GM18858 (cell line): ENCODE results near the gene FOXB1.

Experiments used
- ATAC-seq: cut with Tn5 transposase; IDR thresholded peaks from one replicate; pipeline ENCODE4 v1.9.1; 2021; ENCODE audit not compliant: unreplicated experiment

Gene FOXB1

DNA sequence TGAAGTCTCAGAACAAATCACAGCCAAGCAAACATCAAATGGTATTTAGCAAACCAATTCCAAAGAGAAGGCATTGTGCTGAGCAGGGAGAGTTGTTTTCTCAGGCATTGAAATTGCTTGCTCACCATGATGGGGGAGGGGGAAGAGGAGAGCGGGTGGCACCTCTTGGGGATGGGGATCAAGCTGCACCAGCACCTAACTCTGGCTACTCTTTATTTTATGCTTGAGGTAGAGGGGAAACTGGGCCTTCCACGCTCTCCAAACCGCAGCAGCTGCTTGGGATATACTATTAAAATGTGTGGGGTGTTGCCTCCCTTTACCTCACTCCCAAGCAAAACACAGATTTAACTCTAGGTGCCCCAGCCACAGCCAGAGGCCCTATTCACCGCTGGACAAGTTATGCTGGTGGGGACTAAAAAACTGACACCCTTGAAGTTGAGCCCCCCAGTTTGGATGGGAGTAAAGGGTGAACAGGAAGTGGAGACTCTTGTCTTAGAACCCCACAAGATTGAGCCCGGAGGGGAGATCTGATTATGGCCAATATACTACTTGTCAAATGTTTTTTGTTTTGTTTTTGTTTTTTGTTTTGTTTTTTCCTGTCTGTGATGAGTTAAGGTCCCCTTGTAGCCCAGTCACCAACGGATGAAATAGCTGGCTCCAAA lies 5.0 kb upstream of the FOXB1 start:
- no peak for ATAC-seq

DNA sequence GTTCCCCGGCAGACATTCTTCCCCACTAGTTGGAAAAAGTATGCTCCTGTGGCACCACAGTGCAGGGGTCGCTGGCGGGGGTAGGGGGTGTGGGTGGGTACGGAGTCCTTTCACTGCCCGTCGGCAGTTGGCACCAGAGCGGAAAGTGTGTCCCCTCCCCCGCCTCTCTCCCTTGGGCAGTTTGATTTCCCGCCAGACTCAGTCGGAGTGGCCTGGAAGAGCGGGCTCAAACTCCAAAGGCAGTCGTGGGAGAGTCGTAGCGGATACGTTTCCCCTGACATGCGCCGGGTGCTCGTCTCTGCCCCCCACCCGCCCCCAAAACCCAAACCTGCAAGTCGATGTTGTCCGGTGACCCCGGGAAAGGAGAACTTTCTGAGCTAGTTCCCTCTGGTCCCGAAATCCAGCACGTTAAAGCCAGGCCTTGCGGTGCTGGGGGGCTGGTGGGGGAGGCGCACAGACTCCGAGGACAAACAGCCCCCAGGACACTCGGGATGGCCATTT lies 4.4 kb upstream of the FOXB1 start:
- ATAC-seq: no peak

DNA sequence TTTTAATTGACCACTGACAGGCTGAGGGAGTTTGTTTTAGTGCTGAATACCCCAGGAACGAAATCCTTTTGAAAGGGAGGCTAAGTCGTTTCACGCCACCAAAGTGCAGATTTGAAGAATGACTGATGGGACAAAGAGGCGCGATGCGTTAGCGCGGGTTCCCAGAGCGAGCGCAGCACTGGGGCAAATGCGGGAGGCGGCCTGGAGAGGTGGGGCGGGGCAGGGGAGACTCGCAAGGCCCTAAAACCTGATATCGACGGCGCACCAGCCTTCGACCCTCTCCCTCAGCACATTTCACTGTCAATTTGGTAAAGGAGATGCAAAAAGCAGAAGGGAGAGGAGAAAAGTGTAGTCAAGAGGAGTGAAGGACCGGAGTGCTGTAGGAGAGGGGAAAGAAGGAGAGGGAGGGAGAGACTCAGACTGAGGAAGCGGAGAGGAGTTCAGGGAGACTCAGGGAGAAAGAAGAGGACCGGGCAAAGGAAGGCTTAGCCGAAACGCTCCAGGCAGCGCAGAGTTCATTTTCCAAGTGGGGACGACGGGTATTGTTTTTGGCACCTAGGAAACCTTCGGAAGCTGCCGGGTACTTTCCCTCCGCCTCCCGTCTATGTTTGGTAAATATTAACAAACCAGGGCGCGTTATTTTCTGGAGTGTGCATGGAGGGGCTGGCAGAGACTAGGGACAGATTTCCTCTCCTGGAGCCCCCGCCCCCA lies 3.8 kb upstream of the FOXB1 start:
- ATAC-seq: no peak

DNA sequence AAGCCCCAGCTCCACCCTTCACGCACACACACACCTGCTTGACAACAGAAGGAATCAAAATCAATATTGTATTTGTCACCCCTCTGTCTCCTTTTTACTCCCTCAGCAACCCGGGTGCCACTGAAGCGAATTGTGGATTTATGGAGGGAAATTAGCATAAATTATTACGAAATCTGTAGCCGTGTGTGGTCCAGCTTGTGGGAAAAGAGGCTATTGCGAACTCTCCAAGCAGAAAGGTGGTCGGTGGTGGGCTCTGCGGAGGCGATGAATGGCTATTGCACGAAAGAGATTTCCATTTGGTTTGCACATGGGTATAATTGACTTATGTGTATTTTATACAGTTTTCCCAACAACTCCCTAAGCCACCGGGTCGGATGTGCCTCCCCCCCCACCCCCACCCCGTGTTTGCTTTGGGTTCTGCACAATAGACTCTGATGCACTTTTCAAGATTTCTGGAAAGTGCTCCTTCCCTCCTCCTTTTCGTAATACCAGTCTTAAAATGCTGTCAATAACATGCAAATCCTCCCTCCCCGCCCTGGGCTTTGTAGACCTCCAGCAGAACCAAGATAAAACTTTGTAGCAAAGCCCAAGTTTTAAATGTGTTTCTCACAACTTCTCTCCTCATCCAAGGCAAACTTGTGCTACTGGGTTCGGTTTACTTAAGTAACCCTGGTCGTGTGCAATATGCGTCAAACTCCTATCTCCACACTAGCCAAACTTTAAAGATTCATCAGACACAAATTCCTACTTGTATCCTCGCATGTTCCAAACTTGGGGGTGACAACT lies 3.1 kb upstream of the FOXB1 start:
- no peak for ATAC-seq

DNA sequence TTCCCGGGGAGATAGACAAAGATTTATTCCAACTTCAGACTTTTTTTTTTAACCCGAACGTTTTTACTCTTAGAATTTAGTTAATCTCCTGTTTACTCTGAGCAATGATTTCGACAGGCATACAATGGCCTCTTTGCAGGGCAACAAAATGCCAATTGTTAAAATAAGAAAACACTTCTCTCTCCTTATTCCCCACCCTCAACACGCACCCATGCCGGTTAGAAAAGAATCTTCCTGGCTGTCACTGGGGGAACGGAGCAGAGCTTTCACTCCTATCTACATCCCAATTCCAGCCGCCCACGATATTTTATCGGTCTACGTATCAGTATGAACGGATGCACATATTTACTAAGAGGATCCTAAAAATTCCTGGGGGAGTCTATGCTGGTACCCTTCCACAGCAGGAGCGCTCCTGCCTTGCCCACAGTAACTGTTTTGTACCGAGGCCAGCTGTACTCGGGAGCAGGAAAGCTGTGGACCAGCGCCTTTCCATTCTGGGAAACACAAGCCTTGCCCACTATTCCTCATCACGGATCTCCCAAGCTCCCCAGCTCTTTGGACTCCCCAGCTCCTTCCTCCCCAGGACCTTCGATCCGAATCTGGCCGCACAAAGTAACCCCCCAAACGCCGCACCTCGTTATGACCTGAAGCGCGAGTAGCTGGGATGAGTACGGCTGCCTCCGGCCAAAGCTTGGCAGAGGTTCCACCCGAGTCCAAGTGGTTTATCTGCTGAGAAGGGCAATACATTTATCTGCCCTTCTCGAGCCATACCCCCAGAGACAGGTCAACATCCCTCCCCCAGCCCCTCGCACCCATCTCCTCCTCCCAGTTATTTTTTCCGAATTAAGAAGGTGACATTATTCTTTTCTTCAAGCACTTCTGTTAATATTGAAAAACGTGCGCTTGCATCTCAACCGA lies 2.2 kb upstream of the FOXB1 start:
- ATAC-seq: no peak

DNA sequence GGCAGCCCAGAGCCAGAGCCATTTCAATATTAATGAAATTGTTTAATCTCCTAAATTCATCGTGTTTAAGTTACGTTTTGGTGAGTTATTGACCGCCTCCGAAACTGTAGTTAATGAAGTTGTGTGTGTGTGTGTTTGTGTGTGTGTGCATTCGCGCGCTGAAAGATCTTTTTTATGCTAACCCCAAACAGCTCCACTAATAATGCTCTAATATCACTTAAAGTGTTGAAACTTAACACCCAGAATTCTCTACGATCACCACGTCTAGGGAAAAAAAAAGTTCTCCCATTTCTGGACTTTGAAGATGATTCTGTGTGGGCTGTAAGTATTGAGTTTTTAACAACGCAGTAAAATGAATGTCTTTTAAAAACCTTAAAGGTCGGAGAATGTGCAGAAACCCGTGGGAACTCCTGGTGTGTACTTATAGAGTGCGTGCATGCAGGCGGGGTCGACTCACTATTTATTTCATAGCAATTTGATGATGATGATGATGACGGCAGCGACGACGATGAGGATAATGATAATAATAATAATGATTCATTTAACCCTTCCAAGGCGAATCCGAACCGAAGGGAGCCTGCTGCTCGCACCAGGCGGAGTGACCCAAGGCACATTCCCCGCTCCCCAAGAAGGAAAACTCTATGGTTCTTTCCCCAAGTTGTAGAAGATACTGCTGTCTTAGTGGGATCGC lies 1.4 kb upstream of the FOXB1 start:
- ATAC-seq: no peak

DNA sequence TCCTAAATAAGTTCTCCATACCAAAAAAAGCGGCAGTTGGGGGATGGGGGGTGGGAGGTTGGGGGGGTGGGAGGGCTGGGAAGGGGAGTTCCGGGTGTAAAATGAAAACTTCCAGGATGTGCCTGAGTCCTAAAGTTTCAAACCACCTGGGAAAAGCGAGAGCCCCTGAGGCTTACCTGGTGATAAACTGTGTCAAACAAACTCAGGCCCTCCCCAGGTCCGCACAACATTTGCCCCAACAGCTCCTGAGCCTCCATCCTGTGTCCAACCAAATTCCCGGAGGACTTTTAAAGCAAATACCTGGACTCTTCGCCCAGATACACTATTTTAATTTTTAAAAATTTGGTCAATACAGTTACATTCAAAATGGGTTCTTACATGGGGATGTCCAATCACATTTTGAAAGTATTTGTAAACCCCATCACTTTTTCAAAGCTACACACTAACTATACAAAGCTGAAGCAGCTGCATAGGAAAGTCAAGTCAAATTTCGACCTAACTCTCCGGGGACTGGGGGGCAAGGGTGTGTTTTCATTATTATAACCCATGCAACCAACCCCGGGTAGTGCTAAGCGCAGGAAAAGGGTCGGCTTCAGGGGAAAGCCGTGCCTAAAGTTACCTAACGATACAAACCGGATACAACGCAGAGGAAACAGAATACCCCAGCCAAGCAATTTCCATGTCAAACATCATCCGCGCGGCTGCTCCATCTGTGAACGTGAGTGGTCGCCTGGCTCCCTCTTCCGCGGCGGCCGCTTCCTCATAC lies 685 bp upstream of the FOXB1 start:
- no peak for ATAC-seq

DNA sequence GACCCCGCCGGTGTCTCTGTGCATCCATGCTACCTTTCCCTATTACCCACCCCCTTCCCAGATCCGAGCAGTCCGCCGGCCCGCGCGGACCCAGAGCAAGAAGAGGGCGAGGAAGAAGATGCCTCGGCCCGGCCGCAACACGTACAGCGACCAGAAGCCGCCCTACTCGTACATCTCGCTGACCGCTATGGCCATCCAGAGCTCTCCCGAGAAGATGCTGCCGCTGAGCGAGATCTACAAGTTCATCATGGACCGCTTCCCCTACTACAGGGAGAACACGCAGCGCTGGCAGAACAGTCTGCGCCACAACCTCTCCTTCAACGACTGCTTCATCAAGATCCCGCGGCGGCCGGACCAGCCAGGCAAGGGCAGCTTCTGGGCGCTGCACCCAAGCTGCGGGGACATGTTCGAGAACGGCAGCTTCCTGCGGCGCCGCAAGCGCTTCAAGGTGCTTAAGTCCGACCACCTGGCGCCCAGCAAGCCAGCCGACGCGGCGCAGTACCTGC lies 788 bp downstream of the FOXB1 start:
- ATAC-seq: no peak

DNA sequence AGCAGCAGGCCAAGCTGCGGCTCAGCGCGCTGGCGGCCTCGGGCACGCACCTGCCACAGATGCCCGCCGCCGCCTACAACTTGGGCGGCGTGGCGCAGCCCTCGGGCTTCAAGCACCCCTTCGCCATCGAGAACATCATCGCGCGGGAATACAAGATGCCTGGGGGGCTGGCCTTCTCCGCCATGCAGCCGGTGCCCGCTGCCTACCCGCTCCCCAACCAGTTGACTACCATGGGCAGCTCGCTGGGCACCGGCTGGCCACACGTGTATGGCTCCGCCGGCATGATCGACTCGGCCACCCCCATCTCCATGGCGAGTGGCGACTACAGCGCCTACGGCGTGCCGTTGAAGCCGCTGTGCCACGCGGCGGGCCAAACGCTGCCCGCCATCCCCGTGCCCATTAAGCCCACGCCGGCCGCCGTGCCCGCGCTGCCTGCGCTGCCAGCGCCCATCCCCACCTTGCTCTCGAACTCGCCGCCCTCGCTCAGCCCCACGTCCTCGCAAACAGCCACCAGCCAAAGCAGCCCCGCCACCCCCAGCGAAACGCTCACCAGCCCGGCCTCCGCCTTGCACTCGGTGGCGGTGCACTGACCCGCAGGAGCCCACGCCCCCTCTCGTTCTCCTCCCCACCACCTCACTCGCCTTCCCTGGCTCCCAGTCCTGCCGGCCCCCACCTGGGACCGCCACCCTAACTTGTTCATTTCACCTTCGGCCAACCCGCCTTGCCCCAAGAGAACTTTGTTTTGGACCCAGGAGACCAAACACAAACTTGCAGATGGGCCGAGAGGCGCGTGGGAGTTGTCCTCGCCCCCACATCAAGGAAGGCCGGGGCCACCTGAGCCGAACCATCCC lies 1.5 kb downstream of the FOXB1 start:
- no peak for ATAC-seq

DNA sequence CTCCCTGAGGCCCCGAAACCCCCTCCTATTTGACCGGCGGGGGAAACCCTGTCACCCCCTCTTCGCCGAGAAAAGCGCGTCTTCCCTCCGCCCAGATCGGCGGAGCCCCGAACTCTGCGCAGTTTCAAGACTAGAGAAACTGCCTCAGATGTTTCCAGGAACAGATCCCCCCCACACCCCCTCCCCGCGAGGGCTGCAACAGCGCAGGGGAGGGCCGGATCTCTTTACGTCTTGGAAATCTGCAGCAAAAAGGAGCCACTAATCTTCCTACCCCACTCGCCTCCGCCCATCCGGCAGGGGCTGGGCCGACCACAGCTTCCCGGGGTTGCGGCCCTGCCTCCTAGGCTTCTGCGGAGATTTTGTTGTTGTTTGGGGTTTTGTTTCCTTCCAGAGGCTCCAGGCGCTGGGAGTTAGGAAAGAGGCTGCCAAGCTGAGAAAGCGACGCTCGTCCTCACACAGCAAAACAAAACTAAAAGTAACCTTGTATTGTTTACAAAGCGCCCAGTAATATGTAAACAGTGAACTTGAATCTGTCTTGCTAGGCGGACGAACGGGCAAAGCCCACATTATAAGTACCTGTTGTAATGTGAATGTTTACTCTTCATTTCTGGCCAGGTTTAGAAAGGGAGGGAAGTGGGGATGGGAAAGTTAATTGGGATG lies 2.2 kb downstream of the FOXB1 start:
- ATAC-seq: peak; percentile 40

DNA sequence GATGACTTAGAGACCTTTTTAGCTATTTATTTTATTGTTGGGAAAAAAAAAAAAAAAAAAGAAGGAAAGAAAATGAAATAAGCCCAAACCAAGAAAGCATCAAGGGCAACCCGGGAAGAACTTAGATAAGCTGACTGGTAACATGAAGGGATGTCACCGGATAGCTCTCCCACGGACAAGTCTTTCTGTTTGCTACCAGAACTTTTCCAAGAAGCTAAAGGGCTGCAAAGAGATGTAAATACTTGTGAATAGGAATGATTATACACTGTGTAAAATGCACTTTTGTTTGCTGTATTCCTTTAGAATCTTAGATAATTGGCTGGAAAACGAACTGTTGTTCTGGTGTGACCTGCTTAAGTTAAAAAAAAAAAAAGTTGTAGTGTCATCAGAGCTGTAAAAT lies 2.8 kb downstream of the FOXB1 start:
- ATAC-seq: no peak

DNA sequence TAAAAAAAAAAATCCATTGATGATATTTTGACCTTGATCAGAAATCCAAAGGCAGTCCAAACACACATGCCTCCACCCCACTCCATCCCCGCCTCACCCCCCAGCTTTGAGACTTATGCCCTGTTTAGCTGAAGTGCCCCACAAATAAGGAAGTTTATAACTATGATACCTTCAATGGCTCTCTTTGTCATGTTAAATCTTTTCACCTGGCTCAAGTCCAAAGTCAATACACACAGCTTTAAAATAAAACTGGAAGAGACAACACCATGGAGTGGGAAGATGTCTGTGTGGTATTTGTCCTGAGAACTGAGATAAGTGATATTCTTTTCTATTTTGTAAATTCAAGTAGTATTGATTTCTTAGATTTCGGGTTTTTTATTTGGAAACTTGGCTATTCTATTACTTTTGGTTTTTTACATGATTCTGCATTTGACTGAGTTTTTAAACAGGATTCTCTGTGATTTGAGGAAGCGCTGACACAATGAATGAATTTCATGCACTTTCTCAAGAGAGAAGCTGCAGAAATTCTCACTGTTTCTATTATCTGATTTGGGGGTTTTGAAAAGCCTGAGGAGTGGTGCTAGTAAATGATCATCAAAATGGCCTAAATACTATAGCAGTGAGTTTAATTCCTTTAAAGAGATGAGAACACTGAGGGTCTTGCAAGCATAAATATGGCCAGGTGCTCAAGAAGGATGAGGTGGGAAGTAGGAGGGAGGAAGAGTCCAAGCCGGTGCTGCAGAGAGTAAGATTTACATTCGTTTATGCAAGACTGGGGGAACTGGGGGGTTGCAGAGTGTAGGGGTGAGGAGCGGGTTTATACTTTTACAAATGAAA lies 5.2 kb downstream of the FOXB1 start:
- ATAC-seq: no peak

DNA sequence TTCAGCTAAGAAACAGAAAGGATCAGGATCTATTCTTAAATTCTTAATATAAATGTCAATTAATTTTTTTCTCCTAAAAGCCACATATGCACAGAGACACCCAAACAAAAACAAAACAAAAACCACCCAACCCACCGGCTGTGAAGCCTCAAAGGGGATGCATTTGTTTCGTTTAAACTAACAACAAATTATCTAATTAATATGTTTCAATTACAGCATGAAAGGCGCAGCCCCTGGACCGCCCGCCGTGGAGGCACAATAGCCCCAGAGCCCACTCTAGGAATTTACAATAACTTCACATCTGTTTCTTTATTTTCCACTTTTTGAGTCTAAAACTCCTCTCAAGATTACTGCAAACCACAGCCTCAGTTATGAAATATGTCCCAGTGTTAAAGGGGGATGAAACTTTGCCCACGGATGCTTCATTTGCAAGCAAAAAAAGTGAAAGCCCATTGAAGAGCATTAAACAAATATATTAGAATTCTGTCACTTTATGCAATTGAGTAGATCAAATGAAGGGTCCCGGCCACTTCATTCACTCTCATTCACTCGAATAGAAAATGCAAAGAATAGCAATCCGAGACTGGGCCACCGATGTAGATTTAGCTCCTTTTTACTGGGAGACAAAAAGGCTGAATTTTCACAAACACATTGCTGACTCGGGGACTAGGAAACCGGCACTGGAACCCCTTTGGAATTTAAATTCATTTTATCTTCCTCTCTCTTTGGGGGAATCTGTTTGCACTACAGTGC lies 6.0 kb downstream of the FOXB1 start:
- no peak for ATAC-seq

DNA sequence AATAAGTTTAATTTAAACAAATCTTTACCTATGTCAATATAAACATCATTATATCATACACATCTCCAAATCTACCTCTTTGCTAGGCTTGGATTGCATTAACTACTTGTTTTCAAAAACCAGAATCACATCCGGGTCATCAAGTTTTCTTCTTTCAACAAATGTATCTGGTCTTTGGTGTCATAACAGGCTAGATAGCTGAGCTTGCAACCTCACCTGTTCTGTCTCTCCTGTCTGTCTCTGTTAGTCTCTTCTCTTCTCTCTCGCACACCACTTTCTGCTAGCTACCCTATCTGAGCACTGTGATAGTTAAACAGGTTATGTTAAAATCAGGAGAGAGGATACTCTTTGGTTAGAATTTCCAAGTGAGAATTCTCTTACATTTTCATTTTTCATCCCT lies 6.7 kb downstream of the FOXB1 start:
- no peak for ATAC-seq

DNA sequence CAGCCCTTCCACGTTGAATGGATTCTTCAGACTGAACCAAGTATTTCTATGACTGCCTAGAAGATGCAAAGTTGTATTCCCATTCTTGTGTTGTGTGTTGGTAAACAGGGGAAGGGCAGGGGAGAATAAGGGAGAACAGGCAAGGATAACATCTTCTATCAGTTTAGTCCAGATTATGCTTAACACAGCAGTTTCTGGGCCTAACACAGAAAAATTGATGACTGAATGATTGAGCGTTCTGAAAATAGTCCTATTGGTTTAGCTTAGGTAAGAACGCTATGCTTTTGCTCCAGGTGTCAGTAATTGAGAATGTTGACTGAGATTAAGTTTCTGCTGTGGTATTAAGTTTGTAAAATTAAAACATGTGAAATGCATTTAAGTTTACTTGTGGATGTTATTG lies 8.6 kb downstream of the FOXB1 start:
- ATAC-seq: no peak
